Calu3 (cell line): Measurements from ENCODE around the gene C1orf52. TPM values are rescaled to one million over a fixed set of nuclear protein-coding genes. Genes with fewer than 3 reads are reported as not detected.
A peak's percentile ranks its signal among the peaks of the same experiment; 100 is the strongest.

Source experiments
- BruUV-seq: library from RNA; stranded (reverse); fragments of 400-500 nt; replicated peaks from 2 replicates; lab custom pipeline; 2021; lab: Mats Ljungman, UMichigan
- CTCF ChIA-PET: fragments of 300-600 bp; sonication (Branson Sonifier 250); formaldehyde crosslinking; loops from one replicate; lab custom pipeline; 2022; ENCODE audit warnings: antibody characterized with exemption; lab: Charles Lee
- DNase-seq: peaks from one replicate; pipeline ENCODE4 v3.0.0; 2022
- H3K27ac Mint-ChIP-seq: one replicate; pipeline ENCODE4 v1.8.0; 2022; ENCODE audit warnings: mixed read lengths; ENCODE audit not compliant: unreplicated experiment
- H3K27me3 Mint-ChIP-seq: one replicate; pipeline ENCODE4 v1.8.0; 2022; ENCODE audit warnings: mixed read lengths; ENCODE audit not compliant: unreplicated experiment
- H3K36me3 Mint-ChIP-seq: one replicate; pipeline ENCODE4 v1.8.0; 2022; ENCODE audit warnings: mild to moderate bottlenecking, moderate library complexity, mixed read lengths; ENCODE audit not compliant: insufficient read depth, unreplicated experiment
- H3K4me1 Mint-ChIP-seq: one replicate; pipeline ENCODE4 v1.8.0; 2022; ENCODE audit warnings: mild to moderate bottlenecking, low read depth, mixed read lengths; ENCODE audit not compliant: unreplicated experiment
- H3K4me3 Mint-ChIP-seq: one replicate; pipeline ENCODE4 v1.8.0; 2022; ENCODE audit warnings: mild to moderate bottlenecking, low read depth, moderate library complexity, mixed read lengths; ENCODE audit not compliant: unreplicated experiment
- H3K9me3 Mint-ChIP-seq: one replicate; pipeline ENCODE4 v1.8.0; 2022; ENCODE audit warnings: low read depth, mixed read lengths; ENCODE audit not compliant: unreplicated experiment
- intact Hi-C: fragments of 100-400 bp; cut with micrococcal nuclease; formaldehyde crosslinking; loops from one replicate; pipeline ENCODE4 v1.10.0; 2022; ENCODE audit not compliant: unreplicated experiment
- total RNA-seq: library from RNA; stranded (reverse); gene quantifications from 2 replicates; pipeline ENCODE4 v1.2.3, GENCODE V29; 2022
- TF ChIP-seq, protein P1 (sequence below): fragments of 200-600 bp; IDR thresholded peaks from one replicate; pipeline ENCODE4 v1.8.0; 2022; ENCODE audit warnings: antibody characterized with exemption; ENCODE audit not compliant: unreplicated experiment

C1orf52 gene
- total RNA-seq, 1 experiment from 2014 or later = 29.7 TPM

DNA sequence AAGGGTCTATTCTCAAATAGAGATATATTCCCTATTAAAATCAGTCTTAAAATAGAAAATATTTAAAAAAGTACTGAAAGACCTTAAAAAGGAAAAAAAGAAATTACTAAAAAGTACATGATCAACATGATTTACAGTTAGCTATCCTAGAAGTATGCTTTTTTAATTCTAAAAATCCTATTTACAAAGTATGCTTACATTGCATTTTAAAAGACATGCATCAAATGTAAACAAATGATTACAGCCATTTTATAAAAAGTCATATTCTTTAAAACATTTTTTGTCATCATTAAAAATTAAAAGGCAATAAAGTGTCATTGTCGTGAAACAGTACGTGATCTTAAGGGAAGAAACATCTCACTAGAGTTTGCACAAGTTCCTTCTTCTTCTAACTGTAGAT is 7.9 kb upstream of the C1orf52 start:
- no peak overlapping the region for H3K4me3 Mint-ChIP-seq
- H3K4me1 Mint-ChIP-seq = peaks cover 23% of the 10 kb centered on the region
- TF ChIP-seq, protein P1, sequence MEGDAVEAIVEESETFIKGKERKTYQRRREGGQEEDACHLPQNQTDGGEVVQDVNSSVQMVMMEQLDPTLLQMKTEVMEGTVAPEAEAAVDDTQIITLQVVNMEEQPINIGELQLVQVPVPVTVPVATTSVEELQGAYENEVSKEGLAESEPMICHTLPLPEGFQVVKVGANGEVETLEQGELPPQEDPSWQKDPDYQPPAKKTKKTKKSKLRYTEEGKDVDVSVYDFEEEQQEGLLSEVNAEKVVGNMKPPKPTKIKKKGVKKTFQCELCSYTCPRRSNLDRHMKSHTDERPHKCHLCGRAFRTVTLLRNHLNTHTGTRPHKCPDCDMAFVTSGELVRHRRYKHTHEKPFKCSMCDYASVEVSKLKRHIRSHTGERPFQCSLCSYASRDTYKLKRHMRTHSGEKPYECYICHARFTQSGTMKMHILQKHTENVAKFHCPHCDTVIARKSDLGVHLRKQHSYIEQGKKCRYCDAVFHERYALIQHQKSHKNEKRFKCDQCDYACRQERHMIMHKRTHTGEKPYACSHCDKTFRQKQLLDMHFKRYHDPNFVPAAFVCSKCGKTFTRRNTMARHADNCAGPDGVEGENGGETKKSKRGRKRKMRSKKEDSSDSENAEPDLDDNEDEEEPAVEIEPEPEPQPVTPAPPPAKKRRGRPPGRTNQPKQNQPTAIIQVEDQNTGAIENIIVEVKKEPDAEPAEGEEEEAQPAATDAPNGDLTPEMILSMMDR = no peak
- BruUV-seq = no TSS peak
- intact Hi-C loops = no loop called here
- peaks cover 68% of the 10 kb centered on the region for H3K36me3 Mint-ChIP-seq
- no peak overlapping the region for H3K27ac Mint-ChIP-seq
- no peaks in the 10 kb centered on the region for H3K27me3 Mint-ChIP-seq
- peaks cover 4% of the 10 kb centered on the region for H3K9me3 Mint-ChIP-seq
- CTCF ChIA-PET = no interaction called here
- no peak for DNase-seq

DNA sequence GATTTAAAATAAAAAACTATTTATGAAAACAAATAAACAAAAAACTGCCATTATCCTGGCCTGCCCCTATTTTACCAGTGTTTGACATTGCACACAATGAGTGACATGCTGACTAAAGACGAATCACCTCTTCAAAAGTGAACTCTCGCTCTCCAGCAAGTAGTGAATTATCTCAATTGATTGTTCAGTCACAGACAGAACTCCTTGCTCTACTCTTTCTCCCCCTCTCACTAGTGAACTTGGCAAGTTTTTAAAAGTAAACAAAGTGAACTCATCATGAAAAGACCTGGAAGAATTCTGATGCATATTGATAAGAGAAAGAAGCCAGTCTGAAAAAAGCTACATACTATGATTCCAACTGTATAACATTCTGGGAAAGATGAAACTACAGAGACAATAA is 4.7 kb upstream of the C1orf52 start:
- intact Hi-C loops = no loop called here
- Mint-ChIP-seq H3K27me3 (no peaks in the 10 kb centered on the region), H3K27ac (peak overlapping the region; percentile 43), H3K36me3 (peaks cover 69% of the 10 kb centered on the region), H3K4me1 (peaks cover 17% of the 10 kb centered on the region), H3K4me3 (no peak overlapping the region), H3K9me3 (peaks cover 8% of the 10 kb centered on the region)
- BruUV-seq = no TSS peak
- CTCF ChIA-PET = no interaction called here
- TF ChIP-seq, protein P1 = no peak
- no peak for DNase-seq

DNA sequence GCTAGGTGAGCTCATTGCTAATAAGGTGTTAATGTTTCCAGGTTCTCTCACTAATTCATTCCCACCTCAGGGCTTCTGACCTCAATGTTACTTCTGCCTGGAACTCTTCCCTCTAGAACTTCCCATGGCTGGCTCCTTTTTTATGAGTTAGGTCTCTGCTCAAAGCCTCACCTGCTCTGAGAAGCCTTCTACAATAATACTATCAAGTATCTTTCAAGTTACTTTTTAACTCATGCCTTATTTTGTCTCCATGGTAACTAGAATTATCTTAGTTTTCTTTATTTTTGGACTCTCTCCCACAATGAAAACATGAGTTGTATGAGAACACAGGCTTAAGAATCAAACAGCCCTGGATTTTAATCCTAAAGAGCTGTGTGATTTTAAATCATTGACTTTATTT is 3.5 kb upstream of the C1orf52 start:
- DNase-seq = no peak
- Mint-ChIP-seq H3K27ac (no peak overlapping the region), H3K27me3 (no peaks in the 10 kb centered on the region), H3K4me3 (no peak overlapping the region), H3K4me1 (peaks cover 19% of the 10 kb centered on the region), H3K9me3 (peaks cover 8% of the 10 kb centered on the region), H3K36me3 (peaks cover 69% of the 10 kb centered on the region)
- TF ChIP-seq, protein P1 = no peak
- CTCF ChIA-PET = no interaction called here
- no TSS peak for BruUV-seq
- intact Hi-C loops = no loop called here

DNA sequence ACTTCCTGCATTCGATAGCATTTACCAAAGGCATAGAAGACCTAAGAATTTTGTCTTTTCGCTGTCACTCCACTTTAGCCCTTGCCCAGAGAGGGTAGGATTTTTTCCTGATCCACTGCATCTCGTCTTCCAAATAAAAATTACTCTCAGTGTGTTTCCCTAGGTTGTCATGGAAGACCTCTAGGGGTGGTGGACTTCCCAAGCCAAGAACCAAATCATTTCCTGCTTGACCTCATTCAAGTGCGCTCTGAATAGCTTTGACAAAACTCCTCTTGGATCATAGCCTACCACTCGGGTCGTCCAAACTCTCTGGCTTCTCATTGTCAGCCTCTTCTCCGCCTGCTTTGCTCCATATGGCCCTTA is 431 bp upstream of the C1orf52 start:
- Mint-ChIP-seq H3K4me1 (peaks cover 31% of the 10 kb centered on the region), H3K36me3 (peaks cover 81% of the 10 kb centered on the region), H3K27me3 (no peaks in the 10 kb centered on the region), H3K27ac (peak overlapping the region; percentile 66), H3K4me3 (peak overlapping the region; percentile 98), H3K9me3 (peaks cover 8% of the 10 kb centered on the region)
- no TSS peak for BruUV-seq
- intact Hi-C loops = loop anchor here (1.0 kb wide), 1 partner anchor 315 kb away; no protein-coding TSS in a partner anchor
- TF ChIP-seq, protein P1 = peak; percentile 8
- no peak for DNase-seq
- CTCF ChIA-PET = interaction anchor here (1.0 to 2.8 kb wide), 7 partner anchors 16 to 315 kb away, joined by 3 to 12 read pairs (median 7); partner anchors contain the start of gene BCL10
